Osteocyte (in vitro differentiated cells): ENCODE results near the gene DICER1. TPM values are rescaled to one million over a fixed set of nuclear protein-coding genes. Genes with fewer than 3 reads are reported as not detected.
A peak's percentile ranks its signal among the peaks of the same experiment; 100 is the strongest.

ENCODE experiments used
- DNase-seq: peaks from one replicate; pipeline ENCODE4 v3.0.0; 2021; ENCODE audit warnings: mixed read lengths; ENCODE audit not compliant: unreplicated experiment; ENCODE audit errors: extremely low spot score
- H3K27ac Mint-ChIP-seq: one replicate; pipeline ENCODE4 v1.8.0; 2021; ENCODE audit warnings: mild to moderate bottlenecking, mixed read lengths; ENCODE audit not compliant: unreplicated experiment
- H3K27me3 Mint-ChIP-seq: one replicate; pipeline ENCODE4 v1.8.0; 2021; ENCODE audit warnings: mixed read lengths; ENCODE audit not compliant: unreplicated experiment
- H3K36me3 Mint-ChIP-seq: one replicate; pipeline ENCODE4 v1.8.0; 2021; ENCODE audit warnings: mixed read lengths; ENCODE audit not compliant: unreplicated experiment
- H3K4me1 Mint-ChIP-seq: one replicate; pipeline ENCODE4 v1.8.0; 2021; ENCODE audit warnings: mixed read lengths; ENCODE audit not compliant: unreplicated experiment
- H3K4me3 Mint-ChIP-seq: one replicate; pipeline ENCODE4 v1.8.0; 2021; ENCODE audit warnings: mild to moderate bottlenecking, moderate library complexity, mixed read lengths; ENCODE audit not compliant: unreplicated experiment
- H3K9me3 Mint-ChIP-seq: one replicate; pipeline ENCODE4 v1.8.0; 2021; ENCODE audit warnings: mixed read lengths; ENCODE audit not compliant: unreplicated experiment
- CTCF ChIP-seq: fragments of 200-600 bp; sonication (generic); IDR thresholded peaks from 2 replicates; pipeline ENCODE4 v1.5.0; 2021; ENCODE audit warnings: antibody characterized with exemption, mild to moderate bottlenecking, moderate library complexity
- total RNA-seq: library from RNA; stranded (reverse); gene quantifications from 2 replicates; pipeline ENCODE4 v1.2.1, GENCODE V29; 2021

Gene DICER1
- total RNA-seq, 1 donor from 2014 or later, result 55.9 TPM

- Mint-ChIP-seq H3K4me3 (no peak overlapping the region), H3K4me1 (no peaks in the 10 kb centered on the region), H3K27me3 (peaks cover 8% of the 10 kb centered on the region), H3K9me3 (no peaks in the 10 kb centered on the region), H3K27ac (no peak overlapping the region), H3K36me3 (no peaks in the 10 kb centered on the region)
- DNase-seq, result no peak
- no peak for TF ChIP-seq CTCF
Measured at GRCh38 chr14:95072310-95072905, 84.9 kb downstream of the DICER1 start.

- TF ChIP-seq CTCF, result no peak
- DNase-seq, result peak; percentile 49
- Mint-ChIP-seq H3K9me3 (no peaks in the 10 kb centered on the region), H3K27me3 (peaks cover 8% of the 10 kb centered on the region), H3K27ac (no peak overlapping the region), H3K4me1 (no peaks in the 10 kb centered on the region), H3K36me3 (no peaks in the 10 kb centered on the region), H3K4me3 (no peak overlapping the region)
Measured at GRCh38 chr14:95071649-95072280, 85.6 kb downstream of the DICER1 start.

- TF ChIP-seq CTCF, result no peak
- H3K9me3 Mint-ChIP-seq, result no peaks in the 10 kb centered on the region
- H3K27ac Mint-ChIP-seq, result no peak overlapping the region
- H3K4me3 Mint-ChIP-seq, result no peak overlapping the region
- H3K27me3 Mint-ChIP-seq, result peaks cover 4% of the 10 kb centered on the region
- no peaks in the 10 kb centered on the region for H3K36me3 Mint-ChIP-seq
- peak; percentile 30 for DNase-seq
- H3K4me1 Mint-ChIP-seq, result no peaks in the 10 kb centered on the region
Measured at GRCh38 chr14:95070748-95071435, 86.4 kb downstream of the DICER1 start.

- H3K4me1 Mint-ChIP-seq, result no peaks in the 10 kb centered on the region
- no peak overlapping the region for H3K4me3 Mint-ChIP-seq
- H3K27me3 Mint-ChIP-seq, result peaks cover 4% of the 10 kb centered on the region
- no peak for DNase-seq
- no peaks in the 10 kb centered on the region for H3K36me3 Mint-ChIP-seq
- TF ChIP-seq CTCF, result no peak
- no peaks in the 10 kb centered on the region for H3K9me3 Mint-ChIP-seq
- no peak overlapping the region for H3K27ac Mint-ChIP-seq
Measured at GRCh38 chr14:95069547-95069946, 87.8 kb downstream of the DICER1 start.

DNA sequence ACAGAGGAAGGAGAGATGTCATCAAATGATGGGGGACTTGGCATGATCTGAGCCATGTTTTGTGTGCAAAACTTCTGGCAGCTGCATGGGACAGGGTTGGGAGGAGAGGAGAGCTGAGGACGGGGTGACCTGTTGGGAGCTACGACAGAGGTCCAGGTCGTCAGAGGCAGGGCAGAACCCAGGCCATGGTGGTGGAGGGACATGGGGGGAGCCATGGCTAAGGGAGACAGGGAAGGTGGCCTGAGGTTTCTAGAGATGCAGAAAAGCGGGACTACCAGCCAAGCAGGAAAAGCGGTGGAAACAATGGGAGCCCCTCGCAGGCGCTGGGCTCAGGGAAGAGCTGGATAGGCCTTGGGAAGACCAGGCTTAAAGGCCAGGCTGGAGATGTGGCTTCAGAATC is 88.3 kb downstream of the DICER1 start:
- H3K4me3 Mint-ChIP-seq, result no peak overlapping the region

More for the DNA sequence above, 88.3 kb downstream of the DICER1 start:
- no peak overlapping the region for H3K27ac Mint-ChIP-seq
- H3K4me1 Mint-ChIP-seq, result no peaks in the 10 kb centered on the region
- DNase-seq, result no peak
- TF ChIP-seq CTCF, result no peak
- H3K27me3 Mint-ChIP-seq, result peaks cover 4% of the 10 kb centered on the region
- no peaks in the 10 kb centered on the region for H3K36me3 Mint-ChIP-seq
- no peaks in the 10 kb centered on the region for H3K9me3 Mint-ChIP-seq
